ENCODE results near the gene GARNL3.

- TF ChIP-seq CTCF (IDR thresholded peaks at IDR 0.05) (no peak), POLR2A (IDR thresholded peaks at IDR 0.05) (no peak)
These were observed 158.2 kb downstream of the GARNL3 start for GRCh38 chr9:127422787-127423186.

All from heart left ventricle (tissue), 13 donors.